Measurements from ENCODE around the gene GUCY1A1. TPM values are rescaled to one million over a fixed set of nuclear protein-coding genes. Genes with fewer than 3 reads are reported as not detected.

The GUCY1A1 gene
- total and polyA plus RNA-seq, 3 experiments from 2014 or later, result not detected

GRCh38 chr4:155741546-155741945 lies 74.9 kb downstream of the GUCY1A1 start:
- no peaks in the 10 kb centered on the region for H3K4me1 ChIP-seq (ENCODE audit: insufficient read depth, low read length)
- H3K27me3 Mint-ChIP-seq, result no peaks in the 10 kb centered on the region
- H3K4me3 Mint-ChIP-seq, result no peak overlapping the region
- no peak overlapping the region for H3K4me3 ChIP-seq (ENCODE audit: low read length)
- no peaks in the 10 kb centered on the region for H3K27me3 ChIP-seq (ENCODE audit: insufficient read depth, low read length, poor library complexity, severe bottlenecking)
- no peak overlapping the region for H3K27ac Mint-ChIP-seq
- no peaks in the 10 kb centered on the region for H3K36me3 Mint-ChIP-seq
- peaks cover 0 to 4% (median 0%) of the 10 kb centered on the region in 5 donors for H3K9me3 Mint-ChIP-seq
- no peaks in the 10 kb centered on the region for H3K36me3 ChIP-seq (ENCODE audit: insufficient read depth, low read length)
- no peak overlapping the region for H3K27ac ChIP-seq (ENCODE audit: low read depth, low read length)
- no peaks in the 10 kb centered on the region for H3K4me1 Mint-ChIP-seq
- ChIA-PET POLR2A (no interaction called here), CTCF (no interaction called here)
- no peak for DNase-seq
- H3K9me3 ChIP-seq (ENCODE audit: low read length), result no peaks in the 10 kb centered on the region

- Histone ChIP-seq H3K36me3 (ENCODE audit: insufficient read depth, low read length) (no peaks in the 10 kb centered on the region), H3K27ac (ENCODE audit: low read depth, low read length) (no peak overlapping the region), H3K9me3 (ENCODE audit: low read length) (no peaks in the 10 kb centered on the region), H3K4me3 (ENCODE audit: low read length) (no peak overlapping the region), H3K4me1 (ENCODE audit: insufficient read depth, low read length) (no peaks in the 10 kb centered on the region), H3K27me3 (ENCODE audit: insufficient read depth, low read length, poor library complexity, severe bottlenecking) (no peaks in the 10 kb centered on the region)
- H3K4me1 Mint-ChIP-seq, result no peaks in the 10 kb centered on the region
- no peak for DNase-seq
- no peaks in the 10 kb centered on the region for H3K27me3 Mint-ChIP-seq
- no peaks in the 10 kb centered on the region for H3K36me3 Mint-ChIP-seq
- POLR2A ChIA-PET, result no interaction called here
- CTCF ChIA-PET, result no interaction called here
- H3K9me3 Mint-ChIP-seq, result peaks cover 0 to 4% (median 0%) of the 10 kb centered on the region in 5 donors
- no peak overlapping the region for H3K27ac Mint-ChIP-seq
- no peak overlapping the region for H3K4me3 Mint-ChIP-seq
These were observed 75.8 kb downstream of the GUCY1A1 start for GRCh38 chr4:155742310-155743015.

GRCh38 chr4:155745984-155746383 lies 79.3 kb downstream of the GUCY1A1 start:
- no peak overlapping the region for H3K27ac ChIP-seq (ENCODE audit: low read depth, low read length)

GRCh38 chr4:155748039-155748438 lies 81.4 kb downstream of the GUCY1A1 start:
- H3K27me3 Mint-ChIP-seq, result peaks cover 0 to 4% of the 10 kb centered on the region in 2 donors
- POLR2A ChIA-PET, result no interaction called here
- H3K4me1 ChIP-seq (ENCODE audit: insufficient read depth, low read length), result no peaks in the 10 kb centered on the region
- H3K4me3 ChIP-seq (ENCODE audit: low read length), result no peak overlapping the region
- H3K9me3 ChIP-seq (ENCODE audit: low read length), result no peaks in the 10 kb centered on the region
- no peaks in the 10 kb centered on the region for H3K36me3 Mint-ChIP-seq
- no peak overlapping the region for H3K27ac ChIP-seq (ENCODE audit: low read depth, low read length)
- no peaks in the 10 kb centered on the region for H3K4me1 Mint-ChIP-seq
- DNase-seq, result no peak
- CTCF ChIA-PET, result no interaction called here
- H3K36me3 ChIP-seq (ENCODE audit: insufficient read depth, low read length), result no peaks in the 10 kb centered on the region
- no peak overlapping the region for H3K4me3 Mint-ChIP-seq
- no peaks in the 10 kb centered on the region for H3K9me3 Mint-ChIP-seq
- H3K27me3 ChIP-seq (ENCODE audit: insufficient read depth, low read length, poor library complexity, severe bottlenecking), result no peaks in the 10 kb centered on the region
- H3K27ac Mint-ChIP-seq, result no peak overlapping the region

More at GRCh38 chr4:155745984-155746383, 79.3 kb downstream of the GUCY1A1 start:
- Histone ChIP-seq H3K9me3 (ENCODE audit: low read length) (no peaks in the 10 kb centered on the region), H3K36me3 (ENCODE audit: insufficient read depth, low read length) (no peaks in the 10 kb centered on the region), H3K4me1 (ENCODE audit: insufficient read depth, low read length) (no peaks in the 10 kb centered on the region), H3K4me3 (ENCODE audit: low read length) (no peak overlapping the region), H3K27me3 (ENCODE audit: insufficient read depth, low read length, poor library complexity, severe bottlenecking) (no peaks in the 10 kb centered on the region)
- H3K4me1 Mint-ChIP-seq, result no peaks in the 10 kb centered on the region
- H3K36me3 Mint-ChIP-seq, result no peaks in the 10 kb centered on the region
- DNase-seq, result no peak
- H3K27ac Mint-ChIP-seq, result no peak overlapping the region
- no peaks in the 10 kb centered on the region for H3K27me3 Mint-ChIP-seq
- POLR2A ChIA-PET, result no interaction called here
- no peak overlapping the region for H3K4me3 Mint-ChIP-seq
- H3K9me3 Mint-ChIP-seq, result peaks cover 0 to 4% (median 0%) of the 10 kb centered on the region in 5 donors
- CTCF ChIA-PET, result no interaction called here

GRCh38 chr4:155749041-155749440 lies 82.4 kb downstream of the GUCY1A1 start:
- POLR2A ChIA-PET, result no interaction called here

GRCh38 chr4:155751569-155751968 lies 84.9 kb downstream of the GUCY1A1 start:
- Histone ChIP-seq H3K4me3 (ENCODE audit: low read length) (no peak overlapping the region), H3K36me3 (ENCODE audit: insufficient read depth, low read length) (no peaks in the 10 kb centered on the region), H3K4me1 (ENCODE audit: insufficient read depth, low read length) (no peaks in the 10 kb centered on the region), H3K27me3 (ENCODE audit: insufficient read depth, low read length, poor library complexity, severe bottlenecking) (no peaks in the 10 kb centered on the region), H3K9me3 (ENCODE audit: low read length) (no peaks in the 10 kb centered on the region), H3K27ac (ENCODE audit: low read depth, low read length) (no peak overlapping the region)
- H3K4me3 Mint-ChIP-seq, result no peak overlapping the region
- H3K9me3 Mint-ChIP-seq, result no peaks in the 10 kb centered on the region
- ChIA-PET CTCF (no interaction called here), POLR2A (no interaction called here)
- H3K4me1 Mint-ChIP-seq, result no peaks in the 10 kb centered on the region
- no peak for DNase-seq
- H3K27me3 Mint-ChIP-seq, result peaks cover 3 to 9% of the 10 kb centered on the region in 2 donors
- H3K36me3 Mint-ChIP-seq, result no peaks in the 10 kb centered on the region
- no peak overlapping the region for H3K27ac Mint-ChIP-seq

More at GRCh38 chr4:155749041-155749440, 82.4 kb downstream of the GUCY1A1 start:
- Histone ChIP-seq H3K36me3 (ENCODE audit: insufficient read depth, low read length) (no peaks in the 10 kb centered on the region), H3K27me3 (ENCODE audit: insufficient read depth, low read length, poor library complexity, severe bottlenecking) (no peaks in the 10 kb centered on the region), H3K9me3 (ENCODE audit: low read length) (no peaks in the 10 kb centered on the region), H3K27ac (ENCODE audit: low read depth, low read length) (no peak overlapping the region), H3K4me3 (ENCODE audit: low read length) (no peak overlapping the region), H3K4me1 (ENCODE audit: insufficient read depth, low read length) (no peaks in the 10 kb centered on the region)
- Mint-ChIP-seq H3K27me3 (peaks cover 0 to 4% of the 10 kb centered on the region in 2 donors), H3K4me3 (no peak overlapping the region), H3K36me3 (no peaks in the 10 kb centered on the region), H3K9me3 (no peaks in the 10 kb centered on the region), H3K4me1 (no peaks in the 10 kb centered on the region), H3K27ac (no peak overlapping the region)
- DNase-seq, result no peak
- CTCF ChIA-PET, result no interaction called here

- Mint-ChIP-seq H3K4me1 (peaks cover 2 to 8% (median 5%) of the 10 kb centered on the region in 3 donors), H3K36me3 (peaks cover 0 to 5% (median 0%) of the 10 kb centered on the region in 3 donors), H3K4me3 (no peak overlapping the region), H3K27me3 (peaks cover 12 to 37% of the 10 kb centered on the region in 2 donors), H3K27ac (no peak overlapping the region), H3K9me3 (peaks cover 0 to 8% (median 5%) of the 10 kb centered on the region in 5 donors)
- Histone ChIP-seq H3K27me3 (ENCODE audit: insufficient read depth, low read length, poor library complexity, severe bottlenecking) (peaks cover 5% of the 10 kb centered on the region), H3K27ac (ENCODE audit: low read depth, low read length) (no peak overlapping the region), H3K9me3 (ENCODE audit: low read length) (no peaks in the 10 kb centered on the region), H3K4me1 (ENCODE audit: insufficient read depth, low read length) (no peaks in the 10 kb centered on the region), H3K36me3 (ENCODE audit: insufficient read depth, low read length) (no peaks in the 10 kb centered on the region), H3K4me3 (ENCODE audit: low read length) (no peak overlapping the region)
- ChIA-PET CTCF (no interaction called here), POLR2A (no interaction called here)
- no peak for DNase-seq
These were observed 91.2 kb downstream of the GUCY1A1 start for GRCh38 chr4:155757745-155758265.

GRCh38 chr4:155758481-155759371 lies 92.1 kb downstream of the GUCY1A1 start, which contains the start of gene GUCY1B1:
GUCY1B1 (plus strand) TSS chr4:155759021; CDS start chr4:155759141, 120 bp downstream.
- Histone ChIP-seq H3K4me3 (ENCODE audit: low read length) (no peak within 1 kb of the TSS), H3K4me1 (ENCODE audit: insufficient read depth, low read length) (no peaks in the 10 kb centered on the region), H3K27me3 (ENCODE audit: insufficient read depth, low read length, poor library complexity, severe bottlenecking) (peaks cover 5% of the 10 kb centered on the region), H3K9me3 (ENCODE audit: low read length) (no peaks in the 10 kb centered on the region), H3K27ac (ENCODE audit: low read depth, low read length) (no peak within 1 kb of the TSS), H3K36me3 (ENCODE audit: insufficient read depth, low read length) (no peaks in the 10 kb centered on the region)
- peak in 3 of 5 donors; percentile 41 to 51 (median 48) for DNase-seq
- Mint-ChIP-seq H3K27ac (no peak within 1 kb of the TSS), H3K9me3 (peaks cover 0 to 8% (median 5%) of the 10 kb centered on the region in 5 donors), H3K4me1 (peaks cover 2 to 8% (median 5%) of the 10 kb centered on the region in 3 donors), H3K27me3 (peaks cover 14 to 37% of the 10 kb centered on the region in 2 donors), H3K4me3 (peak within 1 kb of the TSS in 3 of 7 donors; percentile 1 to 65 (median 15)), H3K36me3 (peaks cover 0 to 5% (median 0%) of the 10 kb centered on the region in 3 donors)
- CTCF ChIA-PET, result no interaction called here
- POLR2A ChIA-PET, result no interaction called here
